Inferior parietal cortex (tissue), 1 donor: ENCODE data around the gene YIPF5.

Experiments
- DNase-seq: peaks from one replicate; pipeline ENCODE4 v3.0.0-alpha.2; 2016; ENCODE audit errors: extremely low spot score

Gene YIPF5

DNA sequence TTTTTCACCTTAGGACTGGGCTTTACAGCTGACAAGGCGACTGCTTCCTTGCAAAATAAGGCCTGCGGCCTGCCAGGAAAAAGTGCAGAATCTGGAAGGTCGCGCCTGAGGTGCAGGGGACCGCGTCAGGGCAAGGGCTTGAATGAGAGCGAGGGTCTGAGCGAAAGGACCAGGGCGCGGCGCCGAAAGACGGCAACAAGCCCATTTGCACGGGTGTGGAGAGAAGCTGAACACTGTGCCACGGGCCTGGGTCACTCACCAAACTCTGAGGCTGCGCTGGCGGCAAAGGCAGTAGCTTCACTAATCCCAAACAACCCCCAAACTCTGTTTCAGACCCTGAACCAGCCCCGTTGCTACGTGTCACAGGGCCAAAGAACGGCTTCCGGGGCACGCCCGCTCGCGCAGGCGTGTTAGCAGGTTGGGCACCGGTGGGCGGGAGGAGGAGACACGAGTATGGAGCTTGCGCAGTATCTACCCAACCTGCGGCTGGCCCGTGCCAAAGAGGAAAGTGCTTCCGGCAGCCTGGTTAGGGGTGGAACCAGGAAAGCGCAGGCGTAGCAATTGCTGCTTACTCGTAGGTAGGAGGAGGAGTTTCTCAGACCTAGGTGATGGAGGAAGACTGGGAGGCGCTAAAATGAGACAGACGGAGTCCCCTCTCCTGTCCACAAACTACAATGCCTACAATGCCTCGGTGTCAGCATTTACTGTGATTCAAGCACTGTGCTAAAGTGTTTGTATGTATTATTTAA is at the start of gene YIPF5, which contains the start of gene KCTD16:
Gene YIPF5, minus strand, starts transcription at position 384 of the 749 bp plus-strand sequence. CDS start 704 bp downstream, outside the sequence.
Gene KCTD16, plus strand, starts transcription at position 598 of the 749 bp plus-strand sequence.
- DNase-seq = peak; percentile 96

DNA sequence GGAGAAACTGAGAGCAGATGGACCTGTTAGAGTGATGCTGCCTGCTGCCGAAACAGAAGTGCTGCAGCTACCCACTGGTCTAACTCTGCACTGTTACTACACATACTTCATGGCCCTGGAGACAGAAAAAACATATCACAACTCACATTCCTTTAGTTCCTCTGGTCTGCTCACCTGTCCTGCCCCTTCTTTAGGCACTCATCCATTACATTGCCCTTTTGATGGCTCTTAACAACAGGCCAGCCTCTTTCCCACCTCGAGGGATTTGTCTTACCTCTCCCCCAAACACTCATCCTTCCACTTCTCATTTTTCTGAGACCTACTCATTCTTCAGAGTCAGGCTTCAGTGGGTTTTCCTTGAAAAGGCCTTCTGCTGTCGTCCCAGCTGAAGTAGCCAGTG is 49.4 kb upstream of the YIPF5 start:
- no peak for DNase-seq

GRCh38 chr5:144210655-144211054 is 40.2 kb upstream of the YIPF5 start:
- no peak for DNase-seq

- DNase-seq = peak; percentile 27
These were observed 38.9 kb upstream of the YIPF5 start for GRCh38 chr5:144209361-144209760.

- peak; percentile 23 for DNase-seq
These were observed 37.5 kb upstream of the YIPF5 start for GRCh38 chr5:144207875-144208444.

DNA sequence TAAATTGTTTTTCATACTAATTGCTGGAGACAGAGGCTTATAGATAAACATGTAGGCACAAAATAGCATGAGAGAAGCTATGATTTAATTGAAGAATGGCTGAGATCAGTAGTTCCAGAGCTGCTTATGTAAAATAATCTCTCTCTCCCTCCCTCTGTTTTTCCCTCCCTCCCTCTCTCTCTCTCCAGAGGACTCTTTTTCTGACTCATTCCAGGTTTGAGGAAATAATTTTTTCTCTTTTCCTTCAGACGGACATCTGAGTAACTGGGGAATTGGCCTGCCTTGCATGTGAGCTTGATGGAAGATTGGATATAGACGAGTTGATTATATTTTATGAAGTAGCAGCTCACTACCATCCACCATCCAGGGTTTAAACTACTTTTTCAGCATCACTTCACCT is 35.7 kb upstream of the YIPF5 start:
- DNase-seq = peak; percentile 22

DNA sequence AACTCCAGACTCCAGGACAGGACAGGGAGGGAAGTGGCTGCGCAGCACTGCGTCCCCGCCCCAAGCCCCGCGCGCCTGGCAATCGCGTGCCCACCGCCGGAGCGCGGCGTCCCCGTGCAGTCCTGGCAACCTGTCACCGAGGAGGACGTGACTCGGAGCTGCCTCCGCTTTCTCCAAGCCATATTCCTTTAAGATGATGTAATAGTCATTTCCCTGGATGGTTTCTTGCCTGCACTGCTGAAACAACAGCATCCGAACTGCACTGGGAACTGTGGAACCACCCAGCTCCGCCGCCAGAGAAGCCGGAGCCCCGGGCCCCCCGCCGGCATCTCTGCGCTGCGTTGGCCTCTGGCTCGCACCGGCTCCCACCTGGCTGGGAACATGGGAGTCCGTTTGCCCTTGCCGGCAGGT is 34.7 kb upstream of the YIPF5 start:
- peak; percentile 32 for DNase-seq

GRCh38 chr5:144203750-144204596 is 33.5 kb upstream of the YIPF5 start:
- peak; percentile 85 for DNase-seq

DNA sequence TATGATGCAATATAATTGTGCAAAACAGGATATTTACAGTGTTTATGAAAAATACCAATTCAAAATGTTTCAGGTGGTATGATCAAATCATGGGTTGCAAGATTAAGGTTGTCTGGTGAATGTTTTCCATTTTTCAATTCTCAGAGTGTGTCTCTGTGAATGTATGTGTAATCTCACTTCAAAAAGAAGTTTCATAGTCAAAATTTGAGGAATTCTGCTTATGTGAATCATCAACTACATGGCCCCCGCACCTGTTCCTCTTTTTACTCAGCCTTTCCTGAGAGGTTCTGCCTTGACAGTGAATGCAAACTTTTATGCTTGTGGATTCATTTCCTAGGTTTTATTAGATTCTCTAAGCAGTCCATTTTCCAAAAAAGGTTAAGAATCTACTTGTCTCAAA is 32.3 kb upstream of the YIPF5 start:
- no peak for DNase-seq

DNA sequence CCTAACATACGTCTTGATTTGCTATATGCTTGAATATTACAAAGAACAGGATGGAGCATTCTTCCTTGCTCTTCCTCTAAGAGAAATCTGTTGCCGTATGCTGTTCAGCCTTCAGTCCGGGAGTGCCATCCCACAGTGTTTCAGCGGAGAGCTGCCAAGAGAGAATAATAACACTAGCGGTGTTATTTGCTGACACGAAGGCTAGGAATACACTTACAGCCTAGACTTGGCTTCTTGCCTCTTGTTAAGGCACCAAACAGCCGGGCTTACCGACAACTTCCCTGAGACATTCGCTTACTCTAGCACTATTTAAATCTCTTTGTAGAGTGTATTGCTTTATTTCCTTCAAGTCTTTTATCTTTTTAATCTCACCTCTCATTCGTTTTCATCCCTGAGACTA is 31.6 kb upstream of the YIPF5 start:
- DNase-seq = peak; percentile 51

GRCh38 chr5:144201588-144201987 is 31.1 kb upstream of the YIPF5 start:
- no peak for DNase-seq

DNA sequence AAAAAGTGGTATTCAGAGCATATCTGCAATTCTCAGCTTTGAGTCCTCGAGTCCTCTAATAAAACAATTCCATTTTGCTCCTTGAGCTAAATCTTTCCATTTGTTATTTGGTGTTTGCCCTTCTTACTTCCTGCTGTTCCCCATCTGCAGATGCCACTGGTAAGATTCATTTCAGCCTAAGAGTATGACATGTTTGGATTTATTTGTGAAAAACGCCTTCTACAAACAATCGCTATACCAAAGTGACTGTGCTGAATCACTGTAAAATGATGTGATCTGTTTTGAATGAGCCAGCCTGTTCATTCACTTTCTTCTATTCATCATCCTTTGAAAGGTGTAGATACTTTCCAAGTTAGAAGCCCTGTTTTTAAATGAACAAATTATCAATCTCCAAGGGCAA is 27.9 kb upstream of the YIPF5 start:
- DNase-seq = no peak

GRCh38 chr5:144196612-144197011 is 26.2 kb upstream of the YIPF5 start:
- DNase-seq = no peak

- DNase-seq = no peak
These were observed 25.0 kb upstream of the YIPF5 start for GRCh38 chr5:144195448-144195847.

- no peak for DNase-seq
These were observed 23.7 kb upstream of the YIPF5 start for GRCh38 chr5:144194144-144194543.

DNA sequence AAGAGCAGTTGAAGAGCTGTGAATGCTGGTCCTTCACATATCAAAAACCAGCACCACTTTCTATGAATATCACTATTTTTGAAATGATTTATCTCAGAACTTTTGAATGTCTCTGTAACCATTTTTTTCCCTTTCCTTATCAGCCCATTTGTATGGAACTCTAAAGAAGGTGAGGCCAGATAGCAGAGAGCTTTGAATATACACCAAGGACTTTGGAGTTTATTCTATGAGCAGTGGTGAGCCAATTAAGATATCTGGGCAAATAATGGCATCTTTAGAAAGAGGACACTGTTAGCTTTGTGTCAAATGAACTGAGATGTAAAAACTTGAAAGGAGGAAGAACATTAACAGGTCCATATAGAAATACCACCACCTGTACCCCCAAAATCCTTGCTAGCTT is 22.2 kb upstream of the YIPF5 start:
- DNase-seq = no peak

GRCh38 chr5:144191998-144192397 is 21.5 kb upstream of the YIPF5 start:
- DNase-seq = peak; percentile 32

- no peak for DNase-seq
These were observed 21.1 kb upstream of the YIPF5 start for GRCh38 chr5:144191531-144191930.

DNA sequence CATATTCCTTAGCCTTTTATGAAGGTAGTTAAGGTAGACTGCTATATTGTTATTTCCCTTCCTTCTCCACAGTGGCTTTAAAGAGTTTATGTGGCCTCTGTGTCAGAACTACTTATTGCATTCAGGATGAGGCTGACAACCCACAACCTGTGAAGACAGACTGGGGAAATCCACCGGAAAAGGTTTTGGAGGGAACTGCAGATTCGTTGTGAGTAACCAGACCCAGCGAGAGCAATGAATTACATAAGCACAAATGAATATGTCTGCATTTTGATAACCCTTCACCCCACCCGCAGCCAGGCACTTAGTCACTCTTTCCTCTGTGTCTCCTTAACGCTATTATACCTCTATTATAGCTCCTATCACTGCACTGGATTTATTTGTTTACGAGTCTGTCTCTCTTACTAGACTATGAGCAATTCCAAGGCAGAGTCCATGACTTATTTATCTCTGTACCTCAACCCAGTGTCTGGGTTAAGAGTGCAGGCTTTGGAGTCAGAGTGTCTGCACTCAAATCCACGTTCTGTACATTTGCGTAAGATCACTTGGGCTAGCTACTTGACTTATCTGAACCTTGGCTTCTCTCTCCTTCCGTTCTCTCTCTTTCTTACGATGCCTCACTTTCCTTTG is 19.5 kb upstream of the YIPF5 start:
- no peak for DNase-seq

- no peak for DNase-seq
These were observed 17.3 kb upstream of the YIPF5 start for GRCh38 chr5:144187699-144188294.

DNA sequence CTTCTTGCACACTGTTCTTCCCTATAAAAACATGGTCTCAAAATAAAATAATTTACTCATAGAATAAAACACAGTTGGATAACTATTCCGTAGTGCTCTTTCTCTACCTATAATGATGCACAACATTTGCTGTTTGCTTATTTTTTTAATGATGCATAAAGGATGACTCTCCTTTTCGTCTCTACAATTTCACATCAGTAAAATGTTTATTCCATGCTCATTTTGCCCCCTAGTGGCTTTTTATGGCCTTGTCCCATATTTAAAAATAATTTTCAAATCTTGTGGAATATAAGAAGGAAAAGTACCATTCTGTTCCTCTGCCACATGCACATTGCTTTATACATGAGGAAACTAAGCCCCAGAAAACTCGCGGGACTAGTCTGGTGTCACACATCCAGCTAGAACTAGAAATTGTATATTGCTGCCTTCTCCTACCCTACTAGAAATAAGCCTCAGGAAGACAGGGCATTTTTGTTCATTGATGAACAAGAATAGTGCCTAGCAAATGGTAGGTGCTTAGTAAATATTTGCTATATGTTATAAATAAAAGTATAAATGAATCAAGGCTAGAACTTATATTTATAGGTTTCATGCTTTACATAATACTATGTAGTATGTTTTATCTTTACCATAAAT is 12.9 kb upstream of the YIPF5 start:
- peak; percentile 64 for DNase-seq
